Tibial artery (tissue), 4 donors: Measurements from ENCODE around the gene LMOD1.
"Not testable (repeated sequence)": the region's sequence is repeated elsewhere in the genome, so short reads cannot be mapped to it uniquely, and the experiment has no call there.

Experiments
- DNase-seq, 2 donors: peaks; one replicate each; pipeline ENCODE4 v3.0.0-alpha.2; 2019
- H3K27ac ChIP-seq, 2 donors: fragments of 200-600 bp; sonication (generic) in 1 of 2; 1 replicate in 1 of 2; 2 replicates in 1 of 2; pipeline ENCODE4 v1.5.1; 2018 to 2019; ENCODE audit warnings: mild to moderate bottlenecking in 1 of 2
- H3K27me3 ChIP-seq, 2 donors: fragments of 200-600 bp; sonication (generic) in 1 of 2; one replicate each; pipeline versions ENCODE4 v1.5.1 to v1.6.0; 2016 to 2019
- H3K36me3 ChIP-seq, 3 donors: fragments of 200-600 bp; sonication (generic) in 2 of 3; one replicate each; pipeline ENCODE4 v1.5.1; 2016 to 2019; ENCODE audit warnings: mild to moderate bottlenecking in 2 of 3
- H3K4me1 ChIP-seq, 4 donors: fragments of 200-600 bp; sonication (generic) in 2 of 4; 1 replicate in 3 of 4; 2 replicates in 1 of 4; pipeline ENCODE4 v1.5.1; 2016 to 2019
- H3K4me3 ChIP-seq, 2 donors: fragments of 200-600 bp; sonication (generic) in 1 of 2; 1 replicate in 1 of 2; 2 replicates in 1 of 2; pipeline ENCODE4 v1.5.1; 2018 to 2019; ENCODE audit warnings: mild to moderate bottlenecking in 2 of 2
- H3K9me3 ChIP-seq, 3 donors: fragments of 200-600 bp; sonication (generic) in 1 of 3; one replicate each; pipeline ENCODE4 v1.5.1; 2016 to 2019
- CTCF ChIP-seq, 2 experiments: fragments of 200-600 bp in 1 of 2; fragments of 450-650 bp in 1 of 2; IDR thresholded peaks; one replicate each; pipeline ENCODE4 v1.5.1; 2017 to 2019; ENCODE audit warnings: antibody characterized with exemption in 2 of 2, mild to moderate bottlenecking in 1 of 2, moderate library complexity in 1 of 2
- intact Hi-C: fragments of 100-400 bp; cut with DNase I; formaldehyde crosslinking; loops from one replicate; pipeline ENCODE4 v1.15.0; 2023; ENCODE audit warnings: low total_unique reads

The LMOD1 gene

GRCh38 chr1:201968202-201968925 is 22.0 kb upstream of the LMOD1 start:
- Histone ChIP-seq H3K9me3 (no peaks in the 10 kb centered on the region), H3K27ac (no peak overlapping the region), H3K4me3 (no peak overlapping the region), H3K27me3 (no peaks in the 10 kb centered on the region), H3K36me3 (peaks cover 48 to 70% (median 56%) of the 10 kb centered on the region in 3 donors), H3K4me1 (peaks cover 0 to 19% (median 6%) of the 10 kb centered on the region in 4 donors)
- no peak for TF ChIP-seq CTCF (IDR thresholded peaks at IDR 0.05)
- DNase-seq = no peak
- intact Hi-C loops = no loop called here

- Histone ChIP-seq H3K36me3 (peaks cover 70 to 92% (median 77%) of the 10 kb centered on the region in 3 donors), H3K27me3 (no peaks in the 10 kb centered on the region), H3K9me3 (no peaks in the 10 kb centered on the region), H3K27ac (no peak overlapping the region), H3K4me3 (no peak overlapping the region), H3K4me1 (peaks cover 0 to 8% (median 0%) of the 10 kb centered on the region in 4 donors)
- TF ChIP-seq CTCF (IDR thresholded peaks at IDR 0.05) = no peak
- intact Hi-C loops = no loop called here
- DNase-seq = no peak
Measured at GRCh38 chr1:201966171-201966570, 19.8 kb upstream of the LMOD1 start.

GRCh38 chr1:201964261-201964660 is 17.9 kb upstream of the LMOD1 start:
- peaks cover 62 to 91% (median 63%) of the 10 kb centered on the region in 3 donors for H3K36me3 ChIP-seq

GRCh38 chr1:201962382-201962781 is 16.0 kb upstream of the LMOD1 start:
- H3K4me3 ChIP-seq, DNase-seq, H3K4me1 ChIP-seq, H3K9me3 ChIP-seq, H3K27me3 ChIP-seq, intact Hi-C loops, H3K27ac ChIP-seq: not testable (repeated sequence)
- peaks cover 65 to 89% (median 77%) of the 10 kb centered on the region in 3 donors for H3K36me3 ChIP-seq

More at GRCh38 chr1:201964261-201964660, 17.9 kb upstream of the LMOD1 start:
- no peak for TF ChIP-seq CTCF (IDR thresholded peaks at IDR 0.05)
- no peak for DNase-seq
- Histone ChIP-seq H3K27ac (no peak overlapping the region), H3K4me1 (peaks cover 0 to 4% (median 0%) of the 10 kb centered on the region in 4 donors), H3K4me3 (no peak overlapping the region), H3K27me3 (no peaks in the 10 kb centered on the region), H3K9me3 (no peaks in the 10 kb centered on the region)
- intact Hi-C loops = no loop called here

GRCh38 chr1:201958348-201958747 is 12.0 kb upstream of the LMOD1 start:
- Histone ChIP-seq H3K27ac (no peak overlapping the region), H3K36me3 (peaks cover 35 to 56% (median 48%) of the 10 kb centered on the region in 3 donors), H3K4me1 (peaks cover 0 to 27% (median 13%) of the 10 kb centered on the region in 4 donors), H3K9me3 (no peaks in the 10 kb centered on the region), H3K27me3 (no peaks in the 10 kb centered on the region), H3K4me3 (no peak overlapping the region)
- intact Hi-C loops = no loop called here
- DNase-seq = no peak
- no peak for TF ChIP-seq CTCF (IDR thresholded peaks at IDR 0.05)

GRCh38 chr1:201955729-201956143 is 9.4 kb upstream of the LMOD1 start:
- Histone ChIP-seq H3K4me3 (peak overlapping the region; percentile 69 to 76), H3K27me3 (no peaks in the 10 kb centered on the region), H3K36me3 (peaks cover 14 to 30% (median 22%) of the 10 kb centered on the region in 3 donors), H3K4me1 (peaks cover 0 to 28% (median 13%) of the 10 kb centered on the region in 4 donors), H3K9me3 (no peaks in the 10 kb centered on the region), H3K27ac (peak overlapping the region; percentile 86 to 91)
- intact Hi-C loops = no loop called here
- TF ChIP-seq CTCF (IDR thresholded peaks at IDR 0.05) = no peak
- DNase-seq = no peak
